ENCODE measurements around the gene DNAI4.

GRCh38 chr1:66779475-66780078, 145.1 kb downstream of the DNAI4 start:
- TF ChIP-seq CTCF (IDR thresholded peaks at IDR 0.05), result no peak
- no peak for TF ChIP-seq POLR2A (IDR thresholded peaks at IDR 0.05)

All from esophagus squamous epithelium (tissue), 4 donors.